Stromal cell of bone marrow (primary cell): ENCODE results near the gene NOS3.
"Not testable (repeated sequence)": the region's sequence is repeated elsewhere in the genome, so short reads cannot be mapped to it uniquely, and the experiment has no call there.

Source experiments
- DNase-seq: peaks from one replicate; pipeline ENCODE4 v3.0.0-alpha.2; 2012; ENCODE audit warnings: low read depth

NOS3 gene

GRCh38 chr7:151038951-151039849 is 48.4 kb downstream of the NOS3 start:
- DNase-seq: peak; percentile 94

DNA sequence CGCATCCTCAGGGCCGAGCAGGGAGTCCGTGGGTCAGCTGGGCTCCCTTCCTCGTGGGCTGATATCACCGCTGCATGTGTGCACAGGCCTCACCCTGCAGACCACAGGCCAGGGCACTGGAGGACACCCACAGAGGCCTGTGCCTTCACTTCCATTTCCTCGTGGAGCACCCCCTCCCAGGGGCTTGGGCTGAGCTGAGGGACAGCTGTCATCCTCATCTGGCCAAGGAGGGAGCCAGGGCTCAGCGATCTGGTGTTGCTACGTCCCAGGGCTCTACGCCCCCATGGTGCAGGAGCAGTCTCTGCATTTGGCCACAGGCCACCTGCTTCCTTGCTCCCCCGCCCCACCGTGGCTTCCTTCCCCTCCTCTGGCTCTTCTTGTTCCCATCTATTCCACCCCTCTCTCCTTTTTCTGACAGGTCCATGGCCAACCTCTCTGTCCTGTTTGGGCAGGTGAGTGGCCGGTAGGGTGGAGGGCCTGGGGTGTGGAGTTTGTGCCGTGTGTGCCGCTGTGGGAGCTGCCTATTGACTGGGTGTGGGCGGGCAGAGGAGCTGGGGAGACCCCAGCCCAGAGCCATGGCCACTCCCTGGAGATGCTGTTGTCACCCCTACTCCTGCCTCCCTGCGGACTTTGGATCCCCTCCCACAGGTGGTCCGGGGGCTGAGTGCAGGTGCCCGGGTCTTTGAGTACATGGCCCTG is 49.2 kb downstream of the NOS3 start:
- DNase-seq: no peak

GRCh38 chr7:151040616-151041375 is 50.0 kb downstream of the NOS3 start:
- no peak for DNase-seq

DNA sequence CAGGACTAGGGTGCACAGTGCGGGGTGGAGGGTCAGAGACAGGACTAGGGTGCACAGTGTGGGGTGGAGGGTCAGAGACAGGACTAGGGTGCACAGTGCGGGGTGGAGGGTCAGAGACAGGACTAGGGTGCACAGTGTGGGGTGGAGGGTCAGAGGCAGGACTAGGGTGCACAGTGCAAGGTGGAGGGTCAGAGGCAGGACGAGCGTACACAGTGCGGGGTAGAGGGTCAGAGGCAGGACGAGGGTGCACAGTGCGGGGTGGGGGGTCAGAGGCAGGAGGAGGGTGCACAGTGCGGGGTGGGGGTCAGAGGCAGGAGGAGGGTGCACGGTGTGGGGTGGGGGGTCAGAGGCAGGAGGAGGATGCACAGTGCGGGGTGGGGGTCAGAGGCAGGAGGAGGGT is 52.6 kb downstream of the NOS3 start:
- DNase-seq: not testable (repeated sequence)

DNA sequence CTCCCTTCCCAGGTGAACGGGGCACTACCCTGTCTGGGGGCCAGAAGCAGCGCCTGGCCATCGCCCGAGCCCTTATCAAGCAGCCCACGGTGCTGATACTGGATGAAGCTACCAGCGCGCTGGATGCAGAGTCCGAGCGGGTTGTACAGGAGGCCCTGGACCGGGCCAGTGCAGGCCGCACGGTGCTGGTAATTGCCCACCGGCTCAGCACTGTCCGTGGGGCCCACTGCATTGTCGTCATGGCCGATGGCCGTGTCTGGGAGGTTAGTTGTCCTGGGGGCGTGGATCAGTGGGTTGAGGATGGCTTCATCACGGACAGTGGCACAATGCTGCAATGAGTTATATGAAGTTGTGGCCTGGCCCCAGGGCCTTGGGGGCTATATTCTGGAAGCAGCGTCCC is 53.1 kb downstream of the NOS3 start:
- DNase-seq: no peak

DNA sequence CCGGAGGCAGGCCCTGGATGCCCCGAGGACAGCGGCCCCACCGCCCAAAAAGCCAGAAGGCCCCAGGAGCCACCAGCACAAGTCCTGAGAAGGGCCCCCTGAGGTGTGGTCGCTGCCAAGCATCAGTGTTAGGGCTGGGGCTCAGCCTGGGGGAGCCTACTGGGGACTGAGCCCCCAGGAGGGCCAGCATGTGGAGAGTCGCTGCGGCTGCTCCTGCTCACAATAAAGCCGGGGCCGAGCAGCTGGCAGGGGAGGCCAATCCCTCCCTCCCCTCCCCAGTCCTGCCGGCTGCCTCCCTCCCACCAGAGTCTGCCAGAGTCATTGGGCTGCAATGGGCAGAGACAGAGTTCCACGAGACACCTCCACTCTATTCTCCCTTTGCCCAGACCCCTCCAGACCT is 54.4 kb downstream of the NOS3 start:
- DNase-seq: no peak

DNA sequence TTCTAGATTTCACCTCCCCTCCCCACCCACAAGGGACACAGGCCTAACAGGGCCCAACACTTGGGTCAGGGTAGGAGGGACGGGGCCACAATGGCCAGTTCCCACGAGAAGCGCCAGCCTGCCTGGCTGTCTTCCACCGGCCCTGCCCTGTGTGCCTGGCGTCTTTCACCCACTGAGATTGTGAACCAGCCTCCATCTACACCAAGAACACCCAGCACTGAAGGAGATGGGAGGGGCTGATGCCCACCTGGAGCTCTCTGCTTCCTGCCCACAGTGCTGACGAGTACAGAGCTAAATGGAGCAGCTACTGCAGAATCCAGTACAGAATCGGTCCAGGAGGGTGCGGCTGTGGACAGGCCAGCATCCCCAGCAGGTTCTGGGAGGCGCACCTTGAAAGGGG is 55.1 kb downstream of the NOS3 start:
- no peak for DNase-seq

GRCh38 chr7:151046603-151047573 is 56.1 kb downstream of the NOS3 start:
- DNase-seq: peak; percentile 64

GRCh38 chr7:151047976-151048815 is 57.4 kb downstream of the NOS3 start, which contains the start of gene ASIC3:
ASIC3 (plus strand) TSS chr7:151048531; CDS start chr7:151048886, 355 bp downstream.
- no peak for DNase-seq

DNA sequence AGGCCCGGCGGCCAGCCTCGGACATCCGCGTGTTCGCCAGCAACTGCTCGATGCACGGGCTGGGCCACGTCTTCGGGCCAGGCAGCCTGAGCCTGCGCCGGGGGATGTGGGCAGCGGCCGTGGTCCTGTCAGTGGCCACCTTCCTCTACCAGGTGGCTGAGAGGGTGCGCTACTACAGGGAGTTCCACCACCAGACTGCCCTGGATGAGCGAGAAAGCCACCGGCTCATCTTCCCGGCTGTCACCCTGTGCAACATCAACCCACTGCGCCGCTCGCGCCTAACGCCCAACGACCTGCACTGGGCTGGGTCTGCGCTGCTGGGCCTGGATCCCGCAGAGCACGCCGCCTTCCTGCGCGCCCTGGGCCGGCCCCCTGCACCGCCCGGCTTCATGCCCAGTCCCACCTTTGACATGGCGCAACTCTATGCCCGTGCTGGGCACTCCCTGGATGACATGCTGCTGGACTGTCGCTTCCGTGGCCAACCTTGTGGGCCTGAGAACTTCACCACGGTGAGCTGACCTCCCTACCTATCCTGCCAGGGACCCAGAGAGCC is 58.2 kb downstream of the NOS3 start:
- no peak for DNase-seq

DNA sequence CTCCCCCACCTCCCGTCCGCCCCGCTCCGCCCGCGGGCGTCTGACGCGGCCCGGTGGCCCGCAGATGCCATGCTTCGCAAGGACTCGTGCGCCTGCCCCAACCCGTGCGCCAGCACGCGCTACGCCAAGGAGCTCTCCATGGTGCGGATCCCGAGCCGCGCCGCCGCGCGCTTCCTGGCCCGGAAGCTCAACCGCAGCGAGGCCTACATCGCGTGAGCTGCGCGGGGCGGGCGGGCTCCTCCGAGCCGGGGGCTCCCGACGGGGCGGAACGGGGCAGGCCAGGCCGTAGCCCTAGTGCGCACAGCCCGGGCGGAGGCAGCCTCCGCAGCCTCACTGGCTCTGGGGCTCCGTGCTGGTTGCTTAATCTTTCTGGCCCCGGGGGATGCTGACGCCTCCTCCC is 60.3 kb downstream of the NOS3 start:
- DNase-seq: no peak

DNA sequence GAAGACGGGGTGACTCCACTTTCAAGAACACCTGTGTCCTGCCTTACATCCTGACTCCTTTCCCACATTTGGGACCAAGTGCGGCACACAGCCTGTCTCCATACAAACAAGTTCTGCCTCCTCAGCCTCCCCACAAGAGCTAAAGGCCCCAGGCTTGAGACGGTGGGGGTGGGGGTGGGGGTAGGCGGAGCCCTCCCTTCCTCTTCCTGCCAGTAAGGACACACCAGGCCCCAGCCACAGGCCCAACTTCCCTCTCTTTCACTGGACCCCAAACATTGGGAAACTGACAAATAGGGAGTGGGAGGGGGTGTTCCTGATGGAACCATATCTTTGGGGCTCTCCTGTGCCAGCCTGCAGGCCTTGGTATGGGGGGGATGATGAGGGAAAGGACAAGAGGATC is 62.3 kb downstream of the NOS3 start:
- DNase-seq: no peak

DNA sequence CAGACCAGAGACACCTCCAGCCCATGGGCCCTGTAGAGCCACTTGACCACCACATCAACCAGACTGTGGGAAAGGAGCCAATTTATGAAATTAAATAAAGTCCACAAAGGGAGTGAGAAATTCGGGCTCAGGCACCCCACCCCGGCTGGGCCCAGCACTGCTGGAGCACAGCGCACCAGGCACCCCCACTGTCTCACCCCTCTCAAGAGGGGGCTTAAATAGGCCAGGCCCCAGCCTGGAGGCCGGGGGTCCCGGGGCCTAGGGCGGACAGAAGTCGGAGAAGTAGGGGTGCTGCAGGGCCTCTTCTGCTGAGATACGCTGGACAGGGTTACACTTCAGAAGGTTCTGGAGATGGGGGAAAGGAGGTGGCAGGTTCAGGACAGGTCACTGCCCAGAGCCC is 62.9 kb downstream of the NOS3 start:
- no peak for DNase-seq

GRCh38 chr7:151056283-151056665 is 65.5 kb downstream of the NOS3 start:
- DNase-seq: no peak

DNA sequence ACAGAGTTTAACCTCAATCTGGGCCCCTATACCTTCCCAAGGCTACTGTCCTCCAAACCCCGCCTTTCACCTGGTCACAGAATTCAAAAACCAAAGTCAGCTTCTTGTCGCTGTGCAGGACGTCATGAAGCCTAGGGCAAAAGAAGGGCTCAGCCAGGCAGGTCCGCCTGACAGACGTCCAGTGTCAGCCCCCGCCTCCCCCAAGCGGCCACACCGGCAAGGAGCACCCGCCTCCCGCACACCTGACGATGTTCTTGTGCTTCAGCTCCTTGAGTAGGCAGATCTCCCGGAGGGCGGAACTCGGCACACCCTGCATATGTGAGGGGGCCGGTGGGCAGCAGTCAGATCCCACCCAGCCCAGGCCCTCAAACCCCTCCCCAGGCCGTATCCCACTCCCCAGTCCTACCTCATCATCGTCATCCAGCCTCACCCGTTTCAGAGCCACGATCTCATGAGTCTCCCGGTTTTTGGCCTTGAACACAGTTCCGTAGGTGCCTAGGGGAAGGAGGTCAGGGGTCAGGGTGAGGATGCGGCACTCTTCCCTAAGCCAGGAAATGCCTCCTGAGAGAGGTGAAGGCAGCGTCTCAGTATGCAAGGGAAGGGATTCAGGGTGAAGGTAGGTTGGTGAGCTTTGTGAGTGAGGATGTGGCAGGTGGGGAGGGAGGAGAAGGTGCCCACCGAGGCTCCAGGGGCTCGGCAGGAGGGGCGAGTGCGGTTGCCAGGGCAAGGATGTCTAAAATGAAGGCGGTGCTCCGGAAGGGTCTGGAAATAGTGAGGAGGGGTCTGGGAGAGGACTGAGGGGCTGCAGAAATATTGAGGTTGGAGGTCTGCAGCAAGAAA is 66.1 kb downstream of the NOS3 start:
- DNase-seq: no peak

GRCh38 chr7:151057506-151057988 is 66.7 kb downstream of the NOS3 start, which contains the start of gene CDK5:
CDK5 (minus strand) TSS chr7:151057897; CDS start chr7:151057848, 49 bp downstream.
- no peak for DNase-seq

- DNase-seq: peak; percentile 100
These were observed 67.4 kb downstream of the NOS3 start for GRCh38 chr7:151057989-151058780.

DNA sequence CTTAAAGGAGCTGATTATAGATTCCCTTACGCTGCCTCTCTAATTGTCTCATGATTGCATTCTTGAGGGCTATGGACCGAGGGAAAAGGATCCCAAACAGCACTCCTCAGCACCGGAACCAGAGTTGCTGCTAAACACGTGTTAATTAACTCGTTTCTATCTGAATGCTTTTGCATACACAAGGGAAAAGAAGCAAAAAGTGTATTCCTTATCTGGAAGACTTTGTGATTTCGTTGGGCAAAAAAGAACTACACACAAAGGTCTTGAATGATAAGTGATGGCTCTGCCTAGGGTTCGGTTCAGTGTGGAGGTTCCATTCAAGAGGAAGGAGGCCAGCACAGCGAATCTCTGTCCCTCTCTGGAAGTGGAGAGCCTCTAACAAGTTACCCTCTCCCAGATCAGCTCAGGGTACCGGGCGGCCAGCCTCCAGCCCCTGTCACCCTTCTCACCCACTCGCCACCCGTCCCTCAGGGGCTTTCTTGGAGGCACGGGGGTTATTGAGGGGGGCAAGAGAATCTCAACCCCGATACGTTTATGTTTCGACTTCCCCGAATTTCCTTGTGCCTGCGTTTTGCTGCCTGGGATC is 68.1 kb downstream of the NOS3 start:
- no peak for DNase-seq
